AG09319 (cell line): Measurements from ENCODE around the gene NUP107.
"Not testable (repeated sequence)": the region's sequence is repeated elsewhere in the genome, so short reads cannot be mapped to it uniquely, and the experiment has no call there.

Experiments used
- DNase-seq: peaks from one replicate; pipeline ENCODE4 v3.0.0-alpha.2; 2010; ENCODE audit warnings: low read depth; ENCODE audit errors: extremely low read depth
- TF ChIP-seq, protein P1 (sequence below): IDR thresholded peaks from 2 replicates; pipeline ENCODE4 v1.5.1; 2011; ENCODE audit warnings: low read depth, mild to moderate bottlenecking, inconsistent platforms, low read length, moderate library complexity

Gene NUP107

GRCh38 chr12:68674376-68674775 is 12.4 kb upstream of the NUP107 start:
- no peak for DNase-seq
- TF ChIP-seq, protein P1, sequence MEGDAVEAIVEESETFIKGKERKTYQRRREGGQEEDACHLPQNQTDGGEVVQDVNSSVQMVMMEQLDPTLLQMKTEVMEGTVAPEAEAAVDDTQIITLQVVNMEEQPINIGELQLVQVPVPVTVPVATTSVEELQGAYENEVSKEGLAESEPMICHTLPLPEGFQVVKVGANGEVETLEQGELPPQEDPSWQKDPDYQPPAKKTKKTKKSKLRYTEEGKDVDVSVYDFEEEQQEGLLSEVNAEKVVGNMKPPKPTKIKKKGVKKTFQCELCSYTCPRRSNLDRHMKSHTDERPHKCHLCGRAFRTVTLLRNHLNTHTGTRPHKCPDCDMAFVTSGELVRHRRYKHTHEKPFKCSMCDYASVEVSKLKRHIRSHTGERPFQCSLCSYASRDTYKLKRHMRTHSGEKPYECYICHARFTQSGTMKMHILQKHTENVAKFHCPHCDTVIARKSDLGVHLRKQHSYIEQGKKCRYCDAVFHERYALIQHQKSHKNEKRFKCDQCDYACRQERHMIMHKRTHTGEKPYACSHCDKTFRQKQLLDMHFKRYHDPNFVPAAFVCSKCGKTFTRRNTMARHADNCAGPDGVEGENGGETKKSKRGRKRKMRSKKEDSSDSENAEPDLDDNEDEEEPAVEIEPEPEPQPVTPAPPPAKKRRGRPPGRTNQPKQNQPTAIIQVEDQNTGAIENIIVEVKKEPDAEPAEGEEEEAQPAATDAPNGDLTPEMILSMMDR = no peak

DNA sequence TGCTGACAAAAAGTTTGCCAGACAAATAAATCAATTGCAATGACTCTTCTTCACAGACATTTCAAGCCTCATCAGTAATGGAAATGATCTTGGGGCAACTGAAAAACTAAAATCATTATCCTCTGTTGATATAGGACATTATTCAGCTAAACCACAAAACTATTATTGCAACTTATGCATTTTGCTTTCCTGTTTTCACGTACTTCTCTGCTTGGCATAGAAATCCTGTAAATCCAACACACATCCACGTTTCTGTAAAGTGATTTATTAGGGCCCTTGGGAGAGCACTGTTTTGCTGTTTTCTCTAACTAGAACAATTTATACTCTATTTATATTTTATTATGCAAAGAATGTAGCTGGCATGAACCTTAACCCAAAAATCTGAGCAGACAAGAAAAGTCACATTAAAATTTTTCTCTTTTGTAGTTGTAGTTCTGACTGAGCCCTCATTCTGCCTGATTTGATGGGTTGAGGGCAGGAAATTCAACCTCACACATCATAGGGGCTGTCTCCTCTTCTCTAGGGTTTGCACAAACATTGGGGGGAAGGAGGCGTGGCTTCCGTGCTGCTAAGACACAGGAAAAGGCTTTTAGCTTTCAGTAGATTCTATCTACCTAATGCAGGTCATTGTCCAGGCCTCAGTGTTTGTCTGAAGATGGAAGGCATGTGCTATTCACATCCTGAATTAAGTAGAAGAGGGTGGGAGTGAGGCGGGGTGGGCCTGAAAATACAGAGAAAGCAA is 11.5 kb upstream of the NUP107 start:
- TF ChIP-seq, protein P1 = no peak
- no peak for DNase-seq

- not testable (repeated sequence) for DNase-seq
These were observed 9.9 kb upstream of the NUP107 start for GRCh38 chr12:68676854-68677253.

DNA sequence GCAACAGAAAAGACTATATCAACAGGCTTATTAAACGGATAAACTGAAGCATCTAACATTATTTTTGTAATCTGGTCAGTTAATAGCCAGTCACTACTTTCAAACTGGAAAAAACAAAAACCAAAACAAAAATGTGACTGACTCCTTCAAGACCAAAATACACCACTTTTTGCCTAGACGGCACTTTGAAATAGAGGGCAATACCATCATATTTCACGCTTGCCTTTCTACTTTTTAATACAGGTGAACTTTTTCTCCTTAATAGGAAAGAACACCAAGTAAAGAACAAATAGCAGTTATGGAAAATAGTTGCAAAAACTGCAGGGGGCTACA is 550 bp upstream of the NUP107 start:
- TF ChIP-seq, protein P1 = no peak
- no peak for DNase-seq

GRCh38 chr12:68695454-68695853 is 8.7 kb downstream of the NUP107 start:
- TF ChIP-seq, protein P1 = no peak
- no peak for DNase-seq

DNA sequence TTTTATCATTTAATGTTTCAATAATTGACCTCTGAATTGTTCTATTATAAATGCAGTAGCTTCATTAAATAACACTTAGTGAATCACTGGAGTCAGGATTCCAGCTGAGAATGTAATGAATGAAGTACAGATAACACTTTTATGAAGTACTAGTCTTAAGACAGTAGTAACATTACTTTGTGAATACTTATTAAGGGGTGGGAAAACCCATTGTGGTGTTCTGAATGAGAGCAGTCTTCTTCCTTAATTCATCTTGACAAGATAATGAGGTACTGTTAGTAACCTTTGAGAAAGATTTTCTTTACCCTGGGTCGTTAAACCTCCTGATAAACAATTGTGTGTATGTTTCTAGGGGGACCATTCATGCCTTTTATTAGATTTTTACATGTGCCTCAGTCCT is 12.7 kb downstream of the NUP107 start:
- TF ChIP-seq, protein P1 = no peak
- DNase-seq = no peak

DNA sequence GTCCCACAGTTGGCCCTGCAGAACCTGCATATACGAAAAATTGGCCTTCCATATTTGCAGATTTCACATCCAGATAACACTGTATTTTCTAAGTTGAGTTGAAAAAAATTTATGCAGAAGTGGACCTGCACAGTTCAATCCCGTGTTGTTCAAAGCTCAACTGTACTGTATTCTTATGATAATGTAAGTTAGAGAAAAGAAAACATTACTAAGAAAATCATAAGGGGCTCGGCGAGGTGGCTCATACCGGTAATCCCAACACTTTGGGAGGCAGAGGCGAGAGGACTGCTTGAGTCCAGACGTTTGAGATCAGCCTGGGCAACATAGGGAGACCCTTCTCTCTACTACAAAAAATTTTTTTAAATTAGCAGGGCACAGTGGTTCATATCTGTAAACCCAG is 41.0 kb downstream of the NUP107 start:
- no peak for DNase-seq
- TF ChIP-seq, protein P1 = no peak

GRCh38 chr12:68733661-68734071 is 46.9 kb downstream of the NUP107 start:
- TF ChIP-seq, protein P1 = no peak
- peak; percentile 10 for DNase-seq
